Measurements from ENCODE around the gene ESR1.

Gene ESR1

GRCh38 chr6:151804585-151805285 is 2.7 kb upstream of the ESR1 start:
- Histone ChIP-seq H3K36me3 (ENCODE audit: control insufficient read depth, insufficient read depth, low read length) (no peaks in the 10 kb centered on the region), H3K4me2 (ENCODE audit: low read length) (no peak overlapping the region), H3K4me1 (no peaks in the 10 kb centered on the region), H3K27me3 (ENCODE audit: control insufficient read depth, insufficient read depth, low read length) (peaks cover 6% of the 10 kb centered on the region), H3K9me3 (ENCODE audit: control insufficient read depth, low read length) (no peaks in the 10 kb centered on the region), H3K27ac (no peak overlapping the region), H2AFZ (no peak overlapping the region), H3K4me3 (ENCODE audit: low read depth, low read length) (no peak overlapping the region), H3K79me2 (no peaks in the 10 kb centered on the region), H3K9ac (no peak overlapping the region)
- no peak for TF ChIP-seq CTCF (IDR thresholded peaks at IDR 0.05)

- H3K9me3 ChIP-seq (ENCODE audit: control insufficient read depth, low read length): no peaks in the 10 kb centered on the region
- H3K36me3 ChIP-seq (ENCODE audit: control insufficient read depth, insufficient read depth, low read length): no peaks in the 10 kb centered on the region
- no peak overlapping the region for H3K4me3 ChIP-seq (ENCODE audit: low read depth, low read length)
- H3K79me2 ChIP-seq: no peaks in the 10 kb centered on the region
- no peaks in the 10 kb centered on the region for H3K4me1 ChIP-seq
- no peak overlapping the region for H3K9ac ChIP-seq
- H2AFZ ChIP-seq: no peak overlapping the region
- peaks cover 6% of the 10 kb centered on the region for H3K27me3 ChIP-seq (ENCODE audit: control insufficient read depth, insufficient read depth, low read length)
- no peak overlapping the region for H3K4me2 ChIP-seq (ENCODE audit: low read length)
- H3K27ac ChIP-seq: no peak overlapping the region
- TF ChIP-seq CTCF (IDR thresholded peaks at IDR 0.05): no peak
Measured at GRCh38 chr6:151805286-151805840, 2.1 kb upstream of the ESR1 start.

- H3K27me3 ChIP-seq (ENCODE audit: control insufficient read depth, insufficient read depth, low read length): peaks cover 6% of the 10 kb centered on the region
- no peak overlapping the region for H2AFZ ChIP-seq
- H3K36me3 ChIP-seq (ENCODE audit: control insufficient read depth, insufficient read depth, low read length): no peaks in the 10 kb centered on the region
- H3K27ac ChIP-seq: no peak overlapping the region
- peak overlapping the region; percentile 58 for H3K4me2 ChIP-seq (ENCODE audit: low read length)
- no peak for TF ChIP-seq CTCF (IDR thresholded peaks at IDR 0.05)
- H3K9ac ChIP-seq: no peak overlapping the region
- H3K4me3 ChIP-seq (ENCODE audit: low read depth, low read length): no peak overlapping the region
- no peaks in the 10 kb centered on the region for H3K79me2 ChIP-seq
- H3K9me3 ChIP-seq (ENCODE audit: control insufficient read depth, low read length): no peaks in the 10 kb centered on the region
- no peaks in the 10 kb centered on the region for H3K4me1 ChIP-seq
Measured at GRCh38 chr6:151806757-151807512, 547 bp upstream of the ESR1 start.

GRCh38 chr6:151808371-151809241 is 1.1 kb downstream of the ESR1 start:
- H3K4me3 ChIP-seq (ENCODE audit: low read depth, low read length): peak overlapping the region; percentile 31
- no peaks in the 10 kb centered on the region for H3K79me2 ChIP-seq
- H3K9ac ChIP-seq: no peak overlapping the region
- no peak overlapping the region for H2AFZ ChIP-seq
- H3K4me1 ChIP-seq: no peaks in the 10 kb centered on the region
- no peak for TF ChIP-seq CTCF (IDR thresholded peaks at IDR 0.05)
- H3K27me3 ChIP-seq (ENCODE audit: control insufficient read depth, insufficient read depth, low read length): peaks cover 6% of the 10 kb centered on the region
- no peak overlapping the region for H3K27ac ChIP-seq
- H3K36me3 ChIP-seq (ENCODE audit: control insufficient read depth, insufficient read depth, low read length): no peaks in the 10 kb centered on the region
- H3K9me3 ChIP-seq (ENCODE audit: control insufficient read depth, low read length): no peaks in the 10 kb centered on the region
- peak overlapping the region; percentile 58 for H3K4me2 ChIP-seq (ENCODE audit: low read length)
